WI38 (cell line): ENCODE data around the gene FOLR1.
"Not testable (repeated sequence)": the region's sequence is repeated elsewhere in the genome, so short reads cannot be mapped to it uniquely, and the experiment has no call there.

ENCODE experiments used
- H3K4me3 ChIP-seq: 2 replicates; pipeline ENCODE4 v1.5.1; 2011; ENCODE audit warnings: low read depth, mild to moderate bottlenecking, control low read depth, low read length
- TF ChIP-seq, protein P1 (sequence below): IDR thresholded peaks from 2 replicates; pipeline ENCODE4 v1.5.1; 2012; ENCODE audit warnings: low read depth, mild to moderate bottlenecking, control low read depth, low read length

Gene FOLR1

DNA sequence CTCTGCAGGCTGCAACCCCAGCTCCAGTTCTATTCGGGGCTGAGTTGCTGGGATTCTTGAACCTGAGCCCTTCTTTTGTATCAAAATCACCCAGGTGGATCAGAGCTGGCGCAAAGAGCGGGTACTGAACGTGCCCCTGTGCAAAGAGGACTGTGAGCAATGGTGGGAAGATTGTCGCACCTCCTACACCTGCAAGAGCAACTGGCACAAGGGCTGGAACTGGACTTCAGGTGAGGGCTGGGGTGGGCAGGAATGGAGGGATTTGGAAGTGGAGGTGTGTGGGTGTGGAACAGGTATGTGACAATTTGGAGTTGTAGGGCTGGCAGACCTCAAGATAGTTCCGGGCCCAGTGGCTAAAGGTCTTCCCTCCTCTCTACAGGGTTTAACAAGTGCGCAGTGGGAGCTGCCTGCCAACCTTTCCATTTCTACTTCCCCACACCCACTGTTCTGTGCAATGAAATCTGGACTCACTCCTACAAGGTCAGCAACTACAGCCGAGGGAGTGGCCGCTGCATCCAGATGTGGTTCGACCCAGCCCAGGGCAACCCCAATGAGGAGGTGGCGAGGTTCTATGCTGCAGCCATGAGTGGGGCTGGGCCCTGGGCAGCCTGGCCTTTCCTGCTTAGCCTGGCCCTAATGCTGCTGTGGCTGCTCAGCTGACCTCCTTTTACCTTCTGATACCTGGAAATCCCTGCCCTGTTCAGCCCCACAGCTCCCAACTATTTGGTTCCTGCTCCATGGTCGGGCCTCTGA, 3.8 kb downstream of the FOLR1 start:
- TF ChIP-seq, protein P1, sequence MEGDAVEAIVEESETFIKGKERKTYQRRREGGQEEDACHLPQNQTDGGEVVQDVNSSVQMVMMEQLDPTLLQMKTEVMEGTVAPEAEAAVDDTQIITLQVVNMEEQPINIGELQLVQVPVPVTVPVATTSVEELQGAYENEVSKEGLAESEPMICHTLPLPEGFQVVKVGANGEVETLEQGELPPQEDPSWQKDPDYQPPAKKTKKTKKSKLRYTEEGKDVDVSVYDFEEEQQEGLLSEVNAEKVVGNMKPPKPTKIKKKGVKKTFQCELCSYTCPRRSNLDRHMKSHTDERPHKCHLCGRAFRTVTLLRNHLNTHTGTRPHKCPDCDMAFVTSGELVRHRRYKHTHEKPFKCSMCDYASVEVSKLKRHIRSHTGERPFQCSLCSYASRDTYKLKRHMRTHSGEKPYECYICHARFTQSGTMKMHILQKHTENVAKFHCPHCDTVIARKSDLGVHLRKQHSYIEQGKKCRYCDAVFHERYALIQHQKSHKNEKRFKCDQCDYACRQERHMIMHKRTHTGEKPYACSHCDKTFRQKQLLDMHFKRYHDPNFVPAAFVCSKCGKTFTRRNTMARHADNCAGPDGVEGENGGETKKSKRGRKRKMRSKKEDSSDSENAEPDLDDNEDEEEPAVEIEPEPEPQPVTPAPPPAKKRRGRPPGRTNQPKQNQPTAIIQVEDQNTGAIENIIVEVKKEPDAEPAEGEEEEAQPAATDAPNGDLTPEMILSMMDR, result no peak
- H3K4me3 ChIP-seq, result no peak overlapping the region

DNA sequence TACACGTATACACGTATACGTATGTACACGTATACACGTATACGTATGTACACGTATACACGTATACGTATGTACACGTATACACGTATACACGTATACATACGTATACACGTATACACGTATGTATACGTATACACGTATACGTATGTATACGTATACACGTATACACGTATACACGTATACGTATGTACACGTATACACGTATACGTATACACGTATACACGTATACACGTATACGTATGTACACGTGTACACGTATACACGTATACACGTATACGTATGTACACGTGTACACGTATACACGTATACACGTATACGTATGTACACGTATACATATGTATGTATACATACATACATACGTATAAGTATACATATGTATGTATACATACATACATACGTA, 9.5 kb downstream of the FOLR1 start:
- H3K4me3 ChIP-seq, result not testable (repeated sequence)

DNA sequence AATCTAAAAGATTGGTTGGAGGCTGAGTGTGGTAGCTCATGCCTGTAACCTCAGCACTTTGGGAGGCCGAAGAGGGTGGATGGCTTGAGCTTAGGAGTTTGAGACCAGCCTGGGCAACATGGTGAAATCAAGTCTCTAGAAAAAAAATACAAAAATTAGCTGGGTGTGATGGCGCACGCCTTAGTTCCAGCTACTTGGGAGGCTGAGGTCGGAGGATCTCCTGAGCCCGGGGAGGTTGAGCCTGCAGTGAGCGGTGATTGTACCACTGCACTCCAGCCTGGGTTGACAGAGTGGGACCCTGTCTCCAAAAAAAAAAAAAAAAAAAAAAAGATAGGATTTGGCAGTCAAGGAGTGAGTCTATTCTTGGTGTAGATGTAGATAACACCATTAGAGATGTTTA, 10.6 kb downstream of the FOLR1 start:
- TF ChIP-seq, protein P1, result no peak
- H3K4me3 ChIP-seq, result no peak overlapping the region

DNA sequence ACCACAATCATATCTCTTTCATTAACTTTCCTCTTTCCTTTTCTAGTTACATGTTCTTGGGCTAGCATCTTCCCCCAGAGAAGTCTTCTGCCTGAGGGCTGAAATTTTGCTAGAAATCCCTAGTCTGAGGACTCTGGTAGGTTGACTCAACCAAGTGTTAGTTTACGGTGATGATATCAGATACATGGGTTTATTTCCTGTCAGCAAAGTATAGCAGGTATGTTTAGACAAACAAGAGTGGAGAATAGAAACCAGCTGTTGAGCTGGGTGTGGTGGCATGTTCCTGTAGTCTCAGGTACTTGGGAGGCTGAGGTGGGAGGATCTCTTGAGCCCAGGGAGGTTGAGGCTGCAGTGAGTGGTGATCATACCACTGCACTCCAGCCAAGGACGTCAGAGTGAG, 11.2 kb downstream of the FOLR1 start:
- TF ChIP-seq, protein P1, result no peak
- no peak overlapping the region for H3K4me3 ChIP-seq

DNA sequence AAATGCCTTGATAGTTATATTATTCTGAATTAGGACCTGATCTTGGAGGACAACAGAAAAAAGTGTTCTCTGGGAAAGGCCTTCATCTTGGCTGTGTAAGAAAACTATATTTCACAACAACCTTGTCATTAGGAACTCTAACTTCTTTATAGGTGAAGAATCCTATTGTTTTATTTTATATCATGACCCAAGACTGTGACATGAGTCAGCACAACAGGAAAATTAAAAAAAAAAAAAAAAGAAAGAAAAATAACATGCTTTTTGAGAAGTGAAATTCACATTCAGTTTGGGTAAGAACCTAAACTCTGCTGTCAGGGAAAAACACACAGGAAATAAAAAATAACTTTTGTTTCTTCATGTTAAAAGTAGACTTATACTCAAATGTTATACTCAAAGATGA, 12.9 kb downstream of the FOLR1 start:
- H3K4me3 ChIP-seq, result no peak overlapping the region
- TF ChIP-seq, protein P1, result no peak

DNA sequence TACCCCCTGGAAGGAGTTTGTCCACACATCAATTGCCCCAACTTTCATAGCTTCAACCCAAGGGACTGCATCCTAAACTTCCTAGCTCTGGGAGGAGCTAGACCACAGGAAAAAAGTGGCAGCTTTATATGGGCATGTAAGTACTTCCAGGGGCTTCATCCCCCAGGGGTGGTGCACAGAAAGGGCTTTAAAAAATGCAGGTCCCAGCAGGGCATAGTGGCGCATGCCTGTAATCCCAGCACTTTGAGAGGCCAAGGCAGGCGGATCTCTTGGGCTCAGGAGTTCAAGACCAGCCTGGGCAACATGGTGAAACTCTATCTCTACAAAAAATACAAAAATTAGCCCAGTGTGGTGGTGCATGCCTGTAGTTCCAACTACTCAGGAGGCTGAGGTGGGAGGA, 14.9 kb downstream of the FOLR1 start:
- not testable (repeated sequence) for H3K4me3 ChIP-seq

DNA sequence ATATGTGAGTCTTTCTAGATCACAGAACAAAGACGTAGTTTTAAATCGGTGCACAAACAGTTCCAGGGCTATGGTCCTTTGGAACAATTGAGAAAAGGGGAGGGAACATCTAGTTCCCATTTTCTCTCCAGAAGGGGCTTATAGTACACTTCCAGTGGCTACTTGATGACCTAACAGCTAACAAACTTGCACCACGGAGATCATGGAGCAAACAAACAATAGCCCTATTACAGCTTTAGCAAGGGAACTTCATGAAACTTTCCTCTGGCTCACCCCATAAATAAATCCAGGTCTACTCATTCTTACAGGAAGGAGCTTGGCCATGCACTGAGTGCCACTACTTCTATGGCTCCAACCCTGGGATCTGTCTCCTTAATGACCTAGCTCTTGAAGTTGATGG, 16.3 kb downstream of the FOLR1 start:
- TF ChIP-seq, protein P1, result no peak
- no peak overlapping the region for H3K4me3 ChIP-seq

DNA sequence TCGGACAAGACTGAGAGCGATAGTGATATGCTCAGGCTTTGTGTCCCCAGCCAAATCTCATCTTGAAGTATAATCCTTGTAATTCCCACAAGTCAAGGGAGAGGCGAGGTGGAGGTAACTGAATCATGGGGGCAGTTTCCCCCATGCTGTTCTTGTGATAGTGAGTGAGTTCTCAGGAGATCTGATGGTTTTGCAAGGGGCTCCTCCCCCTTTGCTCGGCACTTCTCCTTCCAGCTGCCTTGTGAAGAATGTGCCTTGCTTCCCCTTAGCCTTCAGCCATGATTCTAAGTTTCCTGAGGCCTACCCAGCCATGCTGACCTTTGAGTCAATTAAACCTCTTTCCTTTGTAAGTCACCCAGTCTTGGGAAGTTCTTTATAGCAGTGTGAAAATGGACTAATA, 17.2 kb downstream of the FOLR1 start:
- TF ChIP-seq, protein P1, result no peak
- H3K4me3 ChIP-seq, result no peak overlapping the region
